ENCODE results near the gene ABCC4.

ABCC4 gene

DNA sequence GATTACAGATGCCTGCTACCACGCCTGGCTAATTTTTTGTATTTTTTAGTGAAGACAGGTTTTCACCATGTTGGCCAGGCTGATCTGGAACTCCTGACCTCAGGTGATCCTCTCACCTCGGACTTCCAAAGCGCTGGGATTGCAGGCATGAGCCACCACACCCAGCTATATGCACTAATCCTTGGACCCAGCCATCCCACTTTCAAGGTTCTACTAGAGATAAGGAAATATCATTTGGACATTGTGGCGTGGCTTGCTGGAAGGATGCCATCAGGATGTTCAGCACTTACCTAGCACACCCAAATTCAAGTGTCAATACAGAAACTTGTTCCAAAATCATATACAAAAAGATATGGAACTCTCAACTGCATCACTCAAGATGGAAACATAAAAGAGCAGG, 136.4 kb downstream of the ABCC4 start:
- no peak for TF ChIP-seq JUND (IDR thresholded peaks at IDR 0.05; ENCODE audit: low read depth)
- in situ Hi-C loops (cut with HindIII; ENCODE audit: low pct_unique_long_range_greater_than_20kb, low sequenced_read_pairs), result no loop called here
- no peak for DNase-seq (ENCODE audit: low read depth in 1 of 2, low spot score in 1 of 2)

DNA sequence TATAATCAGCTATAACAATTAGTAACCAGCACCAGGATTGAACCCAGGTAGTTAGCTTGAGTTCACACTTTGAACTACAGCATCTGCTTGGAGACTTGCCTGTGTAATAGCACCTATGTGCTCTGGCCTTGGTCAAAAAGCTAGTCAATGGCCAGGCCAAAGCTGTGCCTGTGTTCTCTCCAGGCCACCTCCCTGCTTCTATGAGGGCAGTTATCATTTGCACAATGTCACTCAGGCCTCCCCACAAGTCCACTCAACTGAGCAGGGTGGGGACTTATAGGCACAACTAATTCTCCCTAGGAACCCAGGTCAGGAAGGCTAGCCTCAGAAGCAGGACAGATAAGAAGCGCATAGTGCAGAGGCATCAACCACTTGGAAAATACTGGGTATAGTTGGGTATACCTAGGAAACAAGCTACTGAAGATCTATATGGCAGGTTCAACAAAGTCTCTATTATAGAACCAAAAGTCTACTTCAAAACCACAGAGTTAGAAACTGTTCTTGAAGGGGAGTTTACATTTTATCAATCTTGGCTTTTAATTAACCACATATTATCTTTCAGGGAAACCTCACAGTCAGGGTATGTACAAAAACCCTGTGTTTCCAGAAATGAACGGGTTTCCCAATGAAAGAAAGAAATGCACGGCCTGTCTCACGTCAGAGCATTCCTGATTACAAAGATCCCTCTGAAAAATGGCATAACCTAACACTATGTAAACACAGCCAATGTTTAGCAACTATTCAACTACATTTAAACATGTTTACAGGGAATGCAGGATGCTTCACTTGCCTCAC, 140.9 kb downstream of the ABCC4 start:
- TF ChIP-seq JUND (IDR thresholded peaks at IDR 0.05; ENCODE audit: low read depth), result no peak
- no peak for DNase-seq (ENCODE audit: low read depth in 1 of 2, low spot score in 1 of 2)
- in situ Hi-C loops (cut with HindIII; ENCODE audit: low pct_unique_long_range_greater_than_20kb, low sequenced_read_pairs), result no loop called here

DNA sequence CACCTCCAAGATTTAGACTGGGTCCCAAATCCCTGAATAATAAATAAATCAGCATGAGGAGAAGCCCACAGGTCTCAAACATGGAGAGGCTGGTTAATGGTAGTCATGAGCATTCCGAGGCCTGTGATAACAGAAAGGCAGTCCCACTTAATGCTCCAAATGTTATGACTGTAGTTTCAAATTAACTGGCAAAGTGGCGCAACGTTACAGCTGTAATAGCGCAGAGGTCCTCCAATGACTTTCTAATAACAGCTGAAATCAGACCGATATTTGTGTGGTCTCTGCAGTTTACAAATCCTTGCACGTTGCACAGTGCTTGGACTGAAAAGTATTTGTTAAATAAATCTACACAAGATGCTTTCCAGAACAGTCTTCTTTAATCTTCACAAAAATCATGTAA, 141.8 kb downstream of the ABCC4 start:
- no peak for TF ChIP-seq JUND (IDR thresholded peaks at IDR 0.05; ENCODE audit: low read depth)
- in situ Hi-C loops (cut with HindIII; ENCODE audit: low pct_unique_long_range_greater_than_20kb, low sequenced_read_pairs), result no loop called here
- DNase-seq (ENCODE audit: low read depth in 1 of 2, low spot score in 1 of 2), result no peak

DNA sequence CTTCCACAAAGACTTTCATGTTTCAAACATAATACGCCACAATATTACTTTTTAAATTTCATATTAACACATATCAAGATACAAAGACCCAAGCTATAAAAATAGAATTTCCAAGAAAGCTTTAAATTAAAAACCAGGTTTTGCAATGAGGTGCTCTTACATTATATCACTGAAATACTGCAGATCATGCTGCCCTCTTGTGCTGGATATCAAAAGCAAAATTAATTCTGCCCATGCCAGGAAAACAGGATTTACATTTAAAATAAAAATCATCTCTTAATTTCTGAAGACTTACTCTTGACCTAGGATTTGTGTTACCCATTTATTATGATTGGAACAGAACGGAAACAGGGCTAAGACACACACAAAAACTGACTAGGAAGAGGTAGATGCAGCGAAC, 145.0 kb downstream of the ABCC4 start:
- in situ Hi-C loops (cut with HindIII; ENCODE audit: low pct_unique_long_range_greater_than_20kb, low sequenced_read_pairs), result no loop called here
- DNase-seq (ENCODE audit: low read depth in 1 of 2, low spot score in 1 of 2), result peak in 1 of 2 experiments; percentile 32

DNA sequence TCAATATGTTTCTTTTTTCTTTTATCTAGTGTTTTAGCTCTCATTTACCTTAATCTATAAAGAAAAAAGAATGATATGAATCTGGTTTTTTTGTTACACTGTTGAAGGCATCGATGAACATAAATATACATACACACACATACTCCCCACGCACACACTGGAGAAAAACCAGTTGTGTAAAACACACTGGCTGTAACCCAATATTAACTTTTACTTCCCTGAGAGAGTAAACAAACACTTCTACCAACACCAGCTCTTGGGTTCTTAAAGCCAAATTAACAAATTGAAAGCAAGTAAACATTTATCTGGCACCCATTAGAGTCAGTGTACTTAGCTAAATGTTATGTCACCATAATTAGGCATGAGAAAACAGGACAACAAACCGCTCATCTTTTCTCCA, 145.7 kb downstream of the ABCC4 start:
- TF ChIP-seq JUND (IDR thresholded peaks at IDR 0.05; ENCODE audit: low read depth), result no peak
- in situ Hi-C loops (cut with HindIII; ENCODE audit: low pct_unique_long_range_greater_than_20kb, low sequenced_read_pairs), result no loop called here
- DNase-seq (ENCODE audit: low read depth in 1 of 2, low spot score in 1 of 2), result peak in 1 of 2 experiments; percentile 28

More for the DNA sequence above, 145.0 kb downstream of the ABCC4 start:
- no peak for TF ChIP-seq JUND (IDR thresholded peaks at IDR 0.05; ENCODE audit: low read depth)

DNA sequence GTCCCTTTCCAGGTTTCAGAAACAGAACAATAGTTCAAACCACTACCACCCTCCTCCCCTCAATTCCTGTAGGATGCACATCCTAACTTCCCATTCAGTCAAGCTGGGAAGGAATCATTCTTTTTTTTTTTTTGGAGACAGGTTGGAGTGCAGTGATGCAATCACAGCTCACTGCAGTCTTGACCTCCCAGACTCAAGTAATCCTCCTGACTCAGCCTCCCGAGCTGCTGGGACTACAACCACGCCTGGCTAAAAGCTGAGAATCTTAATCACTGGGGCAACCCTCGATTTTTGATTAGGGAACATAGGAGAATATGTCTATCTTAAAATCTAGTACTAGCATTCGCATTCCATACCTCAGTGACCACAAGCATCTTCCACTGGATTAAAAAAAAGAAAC, 146.2 kb downstream of the ABCC4 start:
- in situ Hi-C loops (cut with HindIII; ENCODE audit: low pct_unique_long_range_greater_than_20kb, low sequenced_read_pairs), result no loop called here
- TF ChIP-seq JUND (IDR thresholded peaks at IDR 0.05; ENCODE audit: low read depth), result no peak
- no peak for DNase-seq (ENCODE audit: low read depth in 1 of 2, low spot score in 1 of 2)

DNA sequence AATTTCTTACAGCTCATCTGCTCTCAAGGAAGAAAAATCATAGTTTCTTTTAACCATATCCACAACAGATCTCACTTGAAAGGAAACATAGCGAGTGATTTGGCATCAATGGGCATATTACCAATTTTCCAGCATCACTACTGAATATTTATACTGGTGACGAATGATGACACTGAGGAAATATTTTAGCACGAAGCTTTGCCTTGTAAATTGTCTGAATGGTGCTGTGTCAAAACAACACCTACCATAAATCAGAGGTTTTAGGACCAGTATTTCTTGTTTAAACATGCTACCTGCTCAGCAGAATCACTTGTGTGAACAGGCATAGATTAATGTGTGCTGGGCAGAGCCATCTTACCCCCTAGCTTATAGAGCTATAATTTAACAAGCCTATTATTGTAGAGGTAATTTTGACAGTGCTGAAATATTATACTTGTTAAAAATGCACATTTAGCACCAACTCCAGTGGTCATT, 146.8 kb downstream of the ABCC4 start:
- TF ChIP-seq JUND (IDR thresholded peaks at IDR 0.05; ENCODE audit: low read depth), result no peak
- peak in 1 of 2 experiments; percentile 7 for DNase-seq (ENCODE audit: low read depth in 1 of 2, low spot score in 1 of 2)
- in situ Hi-C loops (cut with HindIII; ENCODE audit: low pct_unique_long_range_greater_than_20kb, low sequenced_read_pairs), result no loop called here

DNA sequence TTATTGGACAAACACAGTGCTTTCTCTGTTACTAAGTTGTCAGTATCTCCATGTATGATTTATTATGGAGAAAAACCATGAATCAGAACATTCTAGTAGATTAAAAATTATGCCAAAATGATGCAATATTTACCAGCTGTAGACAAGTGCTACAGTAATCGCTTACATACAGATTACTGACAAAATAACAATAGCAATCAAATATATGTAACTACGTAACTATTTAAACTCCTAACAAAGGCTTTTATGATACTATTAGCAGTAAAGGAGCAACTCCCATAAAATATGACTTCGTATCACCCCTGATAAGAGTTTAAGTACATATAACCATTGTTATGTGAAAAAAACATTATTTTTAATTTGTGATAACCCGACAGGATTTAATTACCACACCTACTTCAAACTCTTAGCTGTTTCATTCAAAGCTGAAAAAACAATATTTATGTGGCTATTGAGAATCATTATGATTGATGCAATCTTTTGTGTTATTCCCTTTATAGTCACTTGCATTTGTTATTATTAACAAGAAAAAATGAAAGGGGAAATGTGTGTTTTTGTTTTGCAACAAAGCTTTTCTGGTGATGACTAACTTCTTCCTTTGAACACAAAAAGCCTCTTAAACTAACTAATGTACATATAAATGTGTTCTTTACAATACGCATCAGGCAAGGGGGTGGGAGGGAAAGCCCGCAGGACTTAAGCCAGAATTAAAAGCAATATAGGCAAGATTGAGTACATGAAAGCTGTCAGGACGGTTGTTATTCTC, 147.4 kb downstream of the ABCC4 start:
- no peak for TF ChIP-seq JUND (IDR thresholded peaks at IDR 0.05; ENCODE audit: low read depth)
- in situ Hi-C loops (cut with HindIII; ENCODE audit: low pct_unique_long_range_greater_than_20kb, low sequenced_read_pairs), result no loop called here
- DNase-seq (ENCODE audit: low read depth in 1 of 2, low spot score in 1 of 2), result no peak

DNA sequence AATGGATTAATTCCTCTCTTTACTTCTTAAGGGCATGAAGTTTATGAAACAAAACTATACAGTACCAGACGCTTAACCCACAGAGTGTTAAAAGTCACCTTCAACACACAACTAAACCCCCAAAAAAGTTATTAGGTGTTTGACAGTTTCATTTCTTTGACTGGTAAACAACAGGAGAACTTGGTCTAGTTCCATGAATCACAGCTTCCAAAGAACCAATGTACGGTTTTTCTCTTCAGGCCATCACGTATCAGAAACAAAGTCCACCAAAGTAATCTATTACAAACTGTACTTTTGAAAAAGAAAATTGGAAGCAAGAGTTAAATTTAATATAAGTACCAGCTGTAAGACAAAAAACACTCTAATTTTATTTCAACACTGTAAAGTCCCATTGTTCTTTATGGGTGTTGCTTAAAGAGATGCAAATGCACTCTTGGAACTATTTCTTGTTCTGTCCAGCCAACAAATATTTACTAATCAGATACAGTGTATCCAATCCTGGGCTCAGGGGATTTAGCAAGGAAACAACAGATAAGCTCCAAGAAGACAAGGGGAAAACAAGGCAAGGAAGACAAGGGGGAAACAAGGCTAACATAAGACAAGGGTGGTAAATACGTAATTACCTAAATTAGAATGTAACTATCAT, 149.2 kb downstream of the ABCC4 start:
- TF ChIP-seq JUND (IDR thresholded peaks at IDR 0.05; ENCODE audit: low read depth), result no peak
- in situ Hi-C loops (cut with HindIII; ENCODE audit: low pct_unique_long_range_greater_than_20kb, low sequenced_read_pairs), result no loop called here
- DNase-seq (ENCODE audit: low read depth in 1 of 2, low spot score in 1 of 2), result no peak

DNA sequence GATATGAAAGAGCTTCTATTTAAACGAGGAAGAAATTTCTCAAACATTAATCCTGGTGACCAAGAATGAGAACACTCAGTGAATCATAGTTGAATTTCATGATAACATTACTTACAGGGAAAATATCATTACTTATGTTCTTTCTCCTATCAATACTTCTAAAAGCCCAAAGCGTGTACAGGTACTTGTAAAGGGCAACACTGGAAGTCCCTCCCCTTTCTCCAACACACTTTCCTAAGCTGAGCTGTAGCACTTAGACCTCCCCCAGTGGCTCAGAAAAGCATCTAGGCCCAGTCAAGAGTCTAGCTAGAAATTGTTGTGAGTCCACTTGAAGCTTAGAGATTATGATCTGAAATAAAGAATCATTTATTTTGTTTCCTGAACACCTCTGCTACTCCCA, 150.7 kb downstream of the ABCC4 start:
- DNase-seq (ENCODE audit: low read depth in 1 of 2, low spot score in 1 of 2), result no peak
- in situ Hi-C loops (cut with HindIII; ENCODE audit: low pct_unique_long_range_greater_than_20kb, low sequenced_read_pairs), result no loop called here
- no peak for TF ChIP-seq JUND (IDR thresholded peaks at IDR 0.05; ENCODE audit: low read depth)

DNA sequence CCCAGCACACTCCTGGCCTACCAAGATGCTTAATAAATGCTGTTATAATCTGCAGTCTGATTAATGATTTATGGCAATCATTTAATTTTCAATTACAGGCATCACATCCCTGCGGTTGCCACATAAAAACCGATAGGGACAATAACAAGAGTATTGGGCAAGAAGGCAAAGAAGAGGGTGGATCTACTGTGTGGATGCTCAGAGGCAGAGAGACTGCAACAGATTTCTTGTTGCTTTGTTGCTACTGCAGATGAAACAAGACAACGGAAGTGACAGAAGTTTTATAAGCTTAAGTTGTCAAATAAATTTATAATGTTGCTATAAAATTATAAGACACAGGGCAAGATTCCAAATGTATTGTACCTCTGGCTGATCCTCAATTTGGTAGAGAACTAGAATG, 154.8 kb downstream of the ABCC4 start:
- no peak for TF ChIP-seq JUND (IDR thresholded peaks at IDR 0.05; ENCODE audit: low read depth)
- in situ Hi-C loops (cut with HindIII; ENCODE audit: low pct_unique_long_range_greater_than_20kb, low sequenced_read_pairs), result no loop called here
- no peak for DNase-seq (ENCODE audit: low read depth in 1 of 2, low spot score in 1 of 2)

DNA sequence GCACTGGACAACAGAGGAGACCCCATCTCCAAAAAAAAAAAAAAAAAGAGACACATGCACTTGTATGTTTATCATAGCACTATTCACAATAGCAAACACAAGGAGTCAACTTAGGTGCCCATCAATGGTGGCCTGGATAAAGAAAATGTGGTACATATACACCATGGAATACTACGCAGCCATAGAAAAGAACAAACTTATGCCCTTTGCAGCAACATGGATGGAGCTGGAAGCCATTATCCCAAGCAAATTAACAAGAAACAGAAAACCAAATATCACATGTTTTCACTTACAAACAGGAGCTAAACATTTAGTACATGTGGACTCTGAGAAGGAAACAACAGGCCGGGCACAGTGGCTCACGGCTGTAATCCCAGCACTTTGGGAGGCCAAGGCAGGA, 155.7 kb downstream of the ABCC4 start:
- in situ Hi-C loops (cut with HindIII; ENCODE audit: low pct_unique_long_range_greater_than_20kb, low sequenced_read_pairs), result no loop called here
- no peak for TF ChIP-seq JUND (IDR thresholded peaks at IDR 0.05; ENCODE audit: low read depth)

DNA sequence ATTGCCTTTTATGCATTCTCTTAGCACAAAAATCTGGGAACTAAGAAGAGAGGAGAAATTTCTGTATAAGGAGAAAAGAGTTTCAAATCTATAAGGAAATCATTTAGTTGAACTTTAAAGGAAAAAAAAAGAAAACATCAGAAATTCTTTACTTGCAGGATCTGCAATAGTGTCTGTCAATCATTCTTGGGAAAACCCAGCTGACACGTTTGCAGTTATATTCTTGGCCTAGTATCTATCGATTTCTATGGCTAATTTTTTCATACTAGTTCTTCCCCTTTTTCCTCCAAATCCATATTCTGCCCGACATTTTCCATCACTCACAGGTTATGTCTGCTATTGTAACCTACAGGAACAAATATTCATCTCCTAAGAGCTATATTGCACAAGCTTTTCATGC, 160.7 kb downstream of the ABCC4 start:
- in situ Hi-C loops (cut with HindIII; ENCODE audit: low pct_unique_long_range_greater_than_20kb, low sequenced_read_pairs), result no loop called here

More for the DNA sequence above, 155.7 kb downstream of the ABCC4 start:
- DNase-seq (ENCODE audit: low read depth in 1 of 2, low spot score in 1 of 2), result no peak

More for the DNA sequence above, 160.7 kb downstream of the ABCC4 start:
- TF ChIP-seq JUND (IDR thresholded peaks at IDR 0.05; ENCODE audit: low read depth), result no peak
- DNase-seq (ENCODE audit: low read depth in 1 of 2, low spot score in 1 of 2), result no peak

Data from T47D (cell line).